Left lung (tissue), 10 donors: ENCODE measurements around the gene SMIM26. TPM values are rescaled to one million over a fixed set of nuclear protein-coding genes. Genes with fewer than 3 reads are reported as not detected.

ENCODE experiments used
- ATAC-seq: fragments of 200-7000 bp; cut with Tn5 transposase; one replicate; pipeline ENCODE4 v1.9.1; 2020; ENCODE audit warnings: moderate library complexity
- DNase-seq, 4 donors: peaks; one replicate each; pipeline ENCODE4 v3.0.0-alpha.2; 2013 to 2020
- H3K27ac ChIP-seq, 2 donors: fragments of 200-600 bp; sonication (generic) in 1 of 2; one replicate each; pipeline versions ENCODE4 v1.5.0 to v1.8.0; 2020 to 2021
- H3K27me3 ChIP-seq, 2 donors: fragments of 200-600 bp; sonication (generic) in 1 of 2; one replicate each; pipeline versions ENCODE4 v1.5.0 to v1.8.0; 2020 to 2021
- H3K36me3 ChIP-seq, 2 donors: fragments of 200-600 bp; sonication (generic) in 1 of 2; one replicate each; pipeline versions ENCODE4 v1.5.0 to v1.8.0; 2020 to 2021
- H3K4me1 ChIP-seq, 2 donors: fragments of 200-600 bp; one replicate each; pipeline ENCODE4 v1.8.0; 2021
- H3K4me3 ChIP-seq, 2 donors: fragments of 200-600 bp; sonication (generic) in 1 of 2; one replicate each; pipeline versions ENCODE4 v1.5.0 to v1.8.0; 2020 to 2021; ENCODE audit warnings: mild to moderate bottlenecking in 1 of 2
- H3K9me3 ChIP-seq, 2 donors: fragments of 200-600 bp; sonication (generic) in 1 of 2; one replicate each; pipeline versions ENCODE4 v1.5.0 to v1.8.0; 2020 to 2021
- CTCF ChIP-seq, 2 donors: fragments of 200-600 bp; sonication (generic) in 1 of 2; IDR thresholded peaks; one replicate each; pipeline versions ENCODE4 v1.5.0 to v1.8.0; 2021; ENCODE audit warnings: antibody characterized with exemption in 2 of 2
- intact Hi-C, 2 donors: fragments of 100-400 bp; cut with DNase I; formaldehyde crosslinking; loops; one replicate each; pipeline versions ENCODE4 v1.11.2 to v1.14.2; 2022
- polyA plus RNA-seq, 6 donors: library from polyadenylated mRNA; unstranded; fragments of 120-200 nt; gene quantifications; one replicate each; pipeline ENCODE4 v1.2.1, GENCODE V29; 2013; ENCODE audit not compliant: insufficient read length in 6 of 6
- total RNA-seq, 2 donors: library from RNA; stranded (reverse); fragmentation: NEBNext Ultra II Directional; extraction: Animal tissue kit (Norgen Biotek cat#: 25700); gene quantifications; one replicate each; pipeline ENCODE4 v1.2.1, GENCODE V29; 2021
- donor health status: DM: no; HTN: yes; CAD: no.
- donor health status: DM: no; HTN: no; CAD: no.

The SMIM26 gene
- total and polyA plus RNA-seq, 8 donors = 46.8 to 78.3 (median 69.6) TPM

GRCh38 chr20:18527339-18527738 lies 39.9 kb upstream of the SMIM26 start:
- Histone ChIP-seq H3K27ac (no peak overlapping the region), H3K4me3 (no peak overlapping the region), H3K36me3 (peaks cover 4 to 96% of the 10 kb centered on the region in 2 donors), H3K27me3 (no peaks in the 10 kb centered on the region), H3K4me1 (no peaks in the 10 kb centered on the region), H3K9me3 (no peaks in the 10 kb centered on the region)
- TF ChIP-seq CTCF (IDR thresholded peaks at IDR 0.05) = no peak
- DNase-seq (no peak), ATAC-seq (no peak)
- intact Hi-C loops = no loop called here

- ATAC-seq (no peak), DNase-seq (no peak)
- no peak for TF ChIP-seq CTCF (IDR thresholded peaks at IDR 0.05)
- no peak overlapping the region for H3K4me3 ChIP-seq
- H3K27me3 ChIP-seq = no peaks in the 10 kb centered on the region
- H3K27ac ChIP-seq = no peak overlapping the region
- H3K9me3 ChIP-seq = no peaks in the 10 kb centered on the region
- intact Hi-C loops = no loop called here
- H3K36me3 ChIP-seq = peaks cover 4 to 96% of the 10 kb centered on the region in 2 donors
- no peaks in the 10 kb centered on the region for H3K4me1 ChIP-seq
Observed at GRCh38 chr20:18527836-18528235, 39.4 kb upstream of the SMIM26 start.

GRCh38 chr20:18529041-18529440 lies 38.2 kb upstream of the SMIM26 start:
- peaks cover 4 to 100% of the 10 kb centered on the region in 2 donors for H3K36me3 ChIP-seq

GRCh38 chr20:18532626-18533025 lies 34.6 kb upstream of the SMIM26 start:
- ATAC-seq (no peak), DNase-seq (no peak)
- no peak overlapping the region for H3K27ac ChIP-seq
- no peaks in the 10 kb centered on the region for H3K27me3 ChIP-seq
- H3K9me3 ChIP-seq = no peaks in the 10 kb centered on the region
- TF ChIP-seq CTCF (IDR thresholded peaks at IDR 0.05) = no peak
- H3K4me3 ChIP-seq = no peak overlapping the region
- intact Hi-C loops = no loop called here
- H3K4me1 ChIP-seq = no peaks in the 10 kb centered on the region
- peaks cover 4 to 98% of the 10 kb centered on the region in 2 donors for H3K36me3 ChIP-seq

More at GRCh38 chr20:18529041-18529440, 38.2 kb upstream of the SMIM26 start:
- no peak for ATAC-seq
- no peak overlapping the region for H3K27ac ChIP-seq
- H3K4me3 ChIP-seq = no peak overlapping the region
- intact Hi-C loops = no loop called here
- TF ChIP-seq CTCF (IDR thresholded peaks at IDR 0.05) = no peak
- DNase-seq = no peak
- no peaks in the 10 kb centered on the region for H3K27me3 ChIP-seq
- H3K9me3 ChIP-seq = no peaks in the 10 kb centered on the region
- H3K4me1 ChIP-seq = no peaks in the 10 kb centered on the region

GRCh38 chr20:18533491-18533890 lies 33.7 kb upstream of the SMIM26 start:
- TF ChIP-seq CTCF (IDR thresholded peaks at IDR 0.05) = no peak
- Histone ChIP-seq H3K4me3 (no peak overlapping the region), H3K36me3 (peaks cover 4 to 98% of the 10 kb centered on the region in 2 donors), H3K27ac (no peak overlapping the region), H3K4me1 (no peaks in the 10 kb centered on the region), H3K9me3 (no peaks in the 10 kb centered on the region), H3K27me3 (no peaks in the 10 kb centered on the region)
- intact Hi-C loops = no loop called here
- no peak for DNase-seq
- ATAC-seq = no peak
